ENCODE data around the gene HPS5.

Gene HPS5

GRCh38 chr11:18365741-18366140, 43.8 kb upstream of the HPS5 start:
- DNase-seq (ENCODE audit: low read depth) = no peak
- H3K4me3 ChIP-seq (ENCODE audit: low read length) = no peak overlapping the region
- no peak for TF ChIP-seq CTCF (conservative IDR thresholded peaks at IDR 0.05; ENCODE audit: low read depth, low read length)

GRCh38 chr11:18364495-18365073, 42.6 kb upstream of the HPS5 start:
- no peak for DNase-seq (ENCODE audit: low read depth)
- no peak for TF ChIP-seq CTCF (conservative IDR thresholded peaks at IDR 0.05; ENCODE audit: low read depth, low read length)
- H3K4me3 ChIP-seq (ENCODE audit: low read length) = no peak overlapping the region

GRCh38 chr11:18361154-18361553, 39.2 kb upstream of the HPS5 start:
- no peak for TF ChIP-seq CTCF (conservative IDR thresholded peaks at IDR 0.05; ENCODE audit: low read depth, low read length)
- no peak overlapping the region for H3K4me3 ChIP-seq (ENCODE audit: low read length)
- no peak for DNase-seq (ENCODE audit: low read depth)

- H3K4me3 ChIP-seq (ENCODE audit: low read length) = no peak overlapping the region
- TF ChIP-seq CTCF (conservative IDR thresholded peaks at IDR 0.05; ENCODE audit: low read depth, low read length) = no peak
- DNase-seq (ENCODE audit: low read depth) = no peak
Measured at GRCh38 chr11:18358646-18359045, 36.7 kb upstream of the HPS5 start.

- DNase-seq (ENCODE audit: low read depth) = no peak
- TF ChIP-seq CTCF (conservative IDR thresholded peaks at IDR 0.05; ENCODE audit: low read depth, low read length) = no peak
Measured at GRCh38 chr11:18352581-18352980, 30.6 kb upstream of the HPS5 start.

GRCh38 chr11:18347471-18348125, 25.7 kb upstream of the HPS5 start:
- H3K4me3 ChIP-seq (ENCODE audit: low read length) = no peak overlapping the region
- no peak for TF ChIP-seq CTCF (conservative IDR thresholded peaks at IDR 0.05; ENCODE audit: low read depth, low read length)
- DNase-seq (ENCODE audit: low read depth) = no peak

More at GRCh38 chr11:18352581-18352980, 30.6 kb upstream of the HPS5 start:
- no peak overlapping the region for H3K4me3 ChIP-seq (ENCODE audit: low read length)

GRCh38 chr11:18332891-18333290, 11.0 kb upstream of the HPS5 start:
- TF ChIP-seq CTCF (conservative IDR thresholded peaks at IDR 0.05; ENCODE audit: low read depth, low read length) = no peak
- H3K4me3 ChIP-seq (ENCODE audit: low read length) = no peak overlapping the region
- DNase-seq (ENCODE audit: low read depth) = no peak

Data from retinal pigment epithelial cell (primary cell).